ENCODE data around the gene GNAL.

GNAL gene

DNA sequence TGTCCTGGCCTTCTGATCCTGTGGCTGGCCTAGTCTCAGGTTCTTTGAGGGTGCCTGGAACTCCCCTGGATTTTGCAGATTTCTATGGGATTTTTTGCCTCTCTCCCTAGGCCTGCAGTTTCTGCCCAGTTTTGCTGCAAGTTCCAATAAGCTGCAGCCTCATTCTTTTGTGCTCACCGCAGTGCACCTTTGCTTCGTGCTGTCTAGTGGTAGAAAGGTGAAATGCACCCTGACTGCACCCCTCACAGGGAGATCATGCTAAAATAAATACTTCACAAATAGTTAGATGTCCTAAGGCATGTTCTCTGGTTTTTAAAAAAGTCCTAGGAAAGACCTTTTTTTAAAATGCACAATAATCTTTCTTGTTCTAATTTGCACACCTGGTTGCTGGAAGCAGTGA is 72.5 kb downstream of the GNAL start:
- no peak for DNase-seq (ENCODE audit: low read depth, low spot score)

GRCh38 chr18:11762429-11762828 is 73.4 kb downstream of the GNAL start:
- DNase-seq (ENCODE audit: low read depth, low spot score): no peak

DNA sequence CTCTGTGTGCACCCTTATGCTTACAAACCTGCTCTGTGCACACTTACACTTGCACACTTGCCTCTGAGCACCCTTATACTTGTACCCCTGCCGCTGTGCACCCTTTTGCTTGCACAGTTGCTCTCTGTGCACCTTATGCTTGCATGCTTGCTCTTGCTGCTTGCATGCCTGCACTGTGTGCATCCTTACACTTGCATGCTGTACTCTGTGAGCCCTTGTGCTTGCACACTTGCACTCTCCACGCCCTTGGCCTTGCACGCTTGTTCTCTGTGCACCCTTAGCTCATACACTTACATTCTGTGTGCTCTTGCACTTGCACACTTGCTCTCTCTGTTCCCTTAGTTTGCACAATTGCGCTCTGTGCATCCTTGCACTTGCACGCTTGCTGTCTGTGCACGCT is 78.3 kb downstream of the GNAL start:
- DNase-seq (ENCODE audit: low read depth, low spot score): no peak

- no peak for DNase-seq (ENCODE audit: low read depth, low spot score)
Measured at GRCh38 chr18:11767935-11768334, 78.9 kb downstream of the GNAL start.

DNA sequence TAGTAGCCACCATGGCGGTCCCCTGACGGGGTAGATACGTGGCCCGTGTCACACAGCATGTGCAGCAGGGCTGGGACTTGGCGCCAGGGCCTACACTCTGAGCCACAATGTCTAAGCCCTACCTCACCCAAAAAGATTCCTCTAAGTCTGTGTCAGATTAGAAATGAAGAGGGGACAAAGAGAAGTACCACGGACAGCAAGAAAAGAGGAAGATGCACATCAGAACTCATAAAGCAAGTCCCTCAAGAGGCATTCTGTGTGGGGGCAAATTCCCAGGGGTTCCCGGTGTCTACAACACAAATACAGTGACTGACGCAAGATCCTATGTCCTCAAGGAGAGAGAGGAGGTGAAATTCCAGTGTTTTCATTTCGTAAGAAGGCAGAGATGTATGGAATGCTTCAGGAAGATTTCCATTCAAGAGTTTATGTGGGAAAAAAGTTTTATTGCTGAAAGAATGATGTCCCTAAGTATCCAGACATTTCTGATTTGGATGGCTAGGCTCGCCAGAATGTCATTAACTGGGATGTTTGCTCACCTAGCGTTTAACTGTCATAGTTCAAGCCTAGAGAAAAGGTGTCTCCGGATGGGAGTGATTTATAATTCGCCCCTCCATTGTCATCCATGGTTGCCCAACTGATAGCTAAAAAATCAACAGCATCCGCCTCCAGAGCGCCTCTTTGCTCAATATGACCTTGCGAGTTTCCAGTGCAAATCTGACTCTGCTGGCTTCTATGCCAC is 86.5 kb downstream of the GNAL start:
- no peak for DNase-seq (ENCODE audit: low read depth, low spot score)

- no peak for DNase-seq (ENCODE audit: low read depth, low spot score)
Measured at GRCh38 chr18:11780042-11780441, 91.0 kb downstream of the GNAL start.

DNA sequence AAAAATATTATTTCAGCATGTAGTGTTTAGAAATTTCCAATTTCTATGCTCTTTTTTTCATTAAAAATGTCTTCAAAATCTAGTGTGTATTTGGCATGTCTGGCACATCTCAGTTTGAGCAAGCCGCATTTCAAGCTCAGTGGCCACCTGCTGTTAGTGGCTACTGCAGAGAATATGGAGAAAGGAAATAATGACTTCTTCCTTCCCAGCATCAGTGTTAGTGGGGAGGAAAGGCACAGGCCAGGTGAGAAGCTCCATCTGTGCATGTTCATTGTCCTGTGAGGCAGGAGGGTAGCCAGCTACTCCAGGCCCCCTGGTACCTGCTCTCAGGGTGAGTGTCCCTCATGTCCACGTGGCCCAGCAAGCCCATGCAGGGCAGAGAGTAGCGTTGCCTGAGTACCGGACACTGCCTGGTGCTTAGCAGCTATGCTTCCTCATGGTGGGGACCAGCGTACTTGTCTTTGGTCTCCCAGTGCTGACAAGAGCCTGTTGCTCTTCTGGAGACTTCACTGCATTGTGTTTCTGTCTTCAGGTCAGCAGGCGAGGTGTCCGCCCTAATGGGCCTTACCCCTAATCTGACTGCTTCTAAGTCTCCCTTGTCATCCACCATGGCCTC is 94.8 kb downstream of the GNAL start:
- DNase-seq (ENCODE audit: low read depth, low spot score): no peak

- DNase-seq (ENCODE audit: low read depth, low spot score): no peak
Measured at GRCh38 chr18:11784674-11785304, 95.7 kb downstream of the GNAL start.

DNA sequence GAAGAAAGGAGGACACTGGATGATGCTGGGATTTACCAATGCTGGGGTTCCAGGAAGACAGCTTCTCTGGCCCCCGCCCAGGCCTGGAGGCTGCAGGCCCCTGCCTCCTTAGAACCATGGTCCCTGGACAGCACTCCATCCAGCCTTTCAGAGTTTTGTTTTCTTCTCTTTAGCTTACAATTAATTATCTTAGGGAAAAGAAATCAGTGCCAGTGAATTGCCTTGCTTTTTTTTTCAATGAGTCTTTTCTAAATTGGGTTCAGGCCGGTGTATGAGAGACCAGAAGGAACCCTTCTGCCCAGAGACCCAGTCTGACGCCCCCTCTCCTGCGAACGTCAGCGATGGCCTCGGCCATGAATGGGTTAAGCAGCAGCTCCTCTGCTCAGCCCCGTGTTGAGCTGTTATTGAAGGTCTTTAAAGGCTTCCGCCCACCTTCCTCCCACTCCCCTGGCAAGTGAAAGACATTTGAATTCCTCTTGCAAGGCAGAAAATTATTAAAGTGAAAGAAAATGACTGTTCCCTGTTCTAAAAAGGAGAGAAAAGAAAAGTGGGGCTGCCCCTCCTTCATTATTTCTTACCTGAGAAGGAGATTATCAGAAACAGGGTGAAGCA is 96.5 kb downstream of the GNAL start:
- no peak for DNase-seq (ENCODE audit: low read depth, low spot score)

DNA sequence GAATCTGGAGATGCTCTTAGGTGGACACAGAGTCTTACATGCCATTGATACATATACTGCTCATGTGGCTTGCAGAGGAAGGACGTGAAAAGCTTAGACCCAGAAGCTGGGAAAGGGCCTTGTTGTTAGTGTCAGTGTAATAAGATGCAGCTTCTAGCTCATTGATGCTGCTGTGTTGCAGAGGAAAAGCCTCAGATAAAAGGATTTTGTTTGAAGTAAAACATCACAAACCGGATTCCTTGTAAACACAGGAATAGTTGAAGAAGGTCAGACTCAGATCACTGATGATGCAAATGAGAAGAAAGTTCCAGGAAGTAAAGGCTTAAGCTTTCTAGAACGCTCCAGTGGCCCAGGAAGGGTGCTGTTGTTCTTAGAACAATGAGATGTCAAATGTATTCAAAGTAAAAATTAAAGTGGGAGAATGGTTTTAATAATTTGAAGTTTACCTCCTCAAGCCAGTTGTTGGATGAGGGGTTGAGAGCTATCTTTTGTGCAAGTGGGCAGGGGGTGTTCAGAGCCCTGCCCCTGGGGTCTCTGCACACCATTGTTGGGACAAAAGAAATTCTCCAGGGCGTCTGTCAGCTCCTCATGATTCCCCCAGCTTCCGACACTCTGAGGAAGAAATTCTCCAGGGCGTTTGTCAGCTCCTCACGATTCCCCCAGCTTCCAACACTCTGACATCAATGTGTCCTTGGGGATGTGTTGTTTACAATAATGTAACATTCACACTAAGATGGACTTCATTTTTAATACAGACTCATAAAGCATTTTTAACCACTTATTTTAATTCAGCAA is 100.8 kb downstream of the GNAL start:
- no peak for DNase-seq (ENCODE audit: low read depth, low spot score)

DNA sequence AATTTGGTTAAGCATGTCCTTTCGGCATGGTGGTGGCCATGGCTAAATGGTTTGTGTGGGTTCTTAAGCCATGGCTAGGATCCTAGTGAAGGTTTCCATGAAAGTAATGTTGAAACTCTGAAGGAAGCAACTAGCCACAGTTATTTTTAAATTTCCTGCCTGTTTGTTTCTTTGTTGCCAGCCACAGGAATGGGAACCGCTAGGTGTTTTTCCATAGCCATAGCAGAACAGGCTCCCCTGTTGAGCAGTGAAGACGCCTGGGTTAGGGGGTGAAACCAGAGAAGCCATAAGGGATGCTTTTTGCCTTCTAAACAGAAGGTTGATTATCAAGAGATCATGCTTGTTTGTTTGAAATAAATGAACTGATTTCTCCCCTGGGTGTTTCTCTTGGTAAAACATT is 102.1 kb downstream of the GNAL start:
- DNase-seq (ENCODE audit: low read depth, low spot score): peak; percentile 29

- no peak for DNase-seq (ENCODE audit: low read depth, low spot score)
Measured at GRCh38 chr18:11792632-11793031, 103.6 kb downstream of the GNAL start.

DNA sequence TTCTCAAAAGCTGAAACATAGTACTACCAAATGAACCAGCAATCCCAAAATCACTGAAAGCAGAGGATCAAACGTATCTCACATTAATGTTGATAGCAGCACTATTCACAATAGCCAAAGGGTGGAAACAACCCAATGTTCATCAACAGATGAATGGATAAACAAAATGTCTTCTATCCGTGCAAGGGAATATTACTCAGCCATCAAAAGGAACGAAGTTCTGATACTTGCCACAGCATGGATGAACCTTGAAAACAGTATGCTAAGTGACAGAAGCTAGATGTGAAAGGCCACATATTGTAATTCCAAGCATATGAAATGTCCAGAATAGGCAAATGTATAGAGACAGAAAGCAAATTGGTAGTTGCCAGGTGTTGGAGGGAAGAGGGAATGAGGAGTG is 105.1 kb downstream of the GNAL start:
- DNase-seq (ENCODE audit: low read depth, low spot score): no peak

DNA sequence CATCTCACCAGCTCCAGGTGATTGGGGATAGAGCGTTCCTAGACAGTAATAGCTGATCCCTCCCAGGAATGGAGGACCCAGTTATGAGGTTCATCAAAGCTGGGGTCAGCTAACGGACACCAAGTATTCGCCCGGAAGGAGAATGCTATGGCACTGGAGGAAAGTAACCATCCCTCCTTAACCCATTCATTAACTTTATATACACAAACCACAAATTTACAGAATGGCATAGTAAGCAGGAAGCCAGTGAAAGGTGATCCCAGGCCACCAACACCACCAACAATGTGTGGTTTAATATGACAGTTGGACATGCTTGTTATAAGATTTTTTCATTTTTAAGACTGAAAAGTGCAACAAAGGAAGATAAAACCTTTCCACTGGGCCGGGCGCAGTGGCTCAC is 106.9 kb downstream of the GNAL start:
- DNase-seq (ENCODE audit: low read depth, low spot score): no peak

DNA sequence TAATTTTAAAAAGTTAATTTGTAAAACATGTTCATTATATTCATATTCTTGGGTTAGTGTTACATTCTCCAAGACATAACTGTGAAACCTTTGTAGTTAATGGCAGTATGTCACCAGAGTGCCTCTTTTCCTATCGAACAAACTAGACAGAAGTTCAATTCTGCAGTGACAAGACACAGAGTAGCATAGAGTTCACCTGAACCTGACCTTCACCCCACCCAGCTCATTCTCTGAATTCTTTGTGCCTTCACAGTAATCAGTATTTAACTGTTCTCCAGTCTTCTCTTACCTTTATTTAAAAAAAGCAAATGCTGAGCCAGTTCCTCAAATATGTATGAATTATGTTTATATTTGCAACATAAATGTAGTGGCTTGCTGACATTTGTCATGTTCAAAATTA is 109.2 kb downstream of the GNAL start:
- DNase-seq (ENCODE audit: low read depth, low spot score): no peak

DNA sequence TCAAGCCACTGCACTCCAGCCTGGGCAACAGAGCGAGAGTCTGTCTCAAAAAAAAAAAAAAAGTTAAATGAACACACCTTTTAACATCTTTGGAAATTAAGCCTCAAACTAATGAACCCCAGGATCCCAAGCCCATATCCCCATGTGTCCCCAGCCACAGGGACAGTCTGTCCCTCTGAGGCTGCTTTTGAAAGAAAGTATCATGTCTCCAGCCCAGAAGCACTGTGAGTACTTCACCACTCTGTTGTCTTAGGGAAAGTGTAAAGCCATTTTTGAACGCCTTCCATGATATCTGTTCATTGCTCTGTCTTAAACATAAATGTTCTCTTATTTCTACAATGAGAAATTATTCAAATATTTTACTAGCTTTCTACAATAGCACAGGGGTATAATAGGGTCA is 110.0 kb downstream of the GNAL start:
- DNase-seq (ENCODE audit: low read depth, low spot score): no peak

DNA sequence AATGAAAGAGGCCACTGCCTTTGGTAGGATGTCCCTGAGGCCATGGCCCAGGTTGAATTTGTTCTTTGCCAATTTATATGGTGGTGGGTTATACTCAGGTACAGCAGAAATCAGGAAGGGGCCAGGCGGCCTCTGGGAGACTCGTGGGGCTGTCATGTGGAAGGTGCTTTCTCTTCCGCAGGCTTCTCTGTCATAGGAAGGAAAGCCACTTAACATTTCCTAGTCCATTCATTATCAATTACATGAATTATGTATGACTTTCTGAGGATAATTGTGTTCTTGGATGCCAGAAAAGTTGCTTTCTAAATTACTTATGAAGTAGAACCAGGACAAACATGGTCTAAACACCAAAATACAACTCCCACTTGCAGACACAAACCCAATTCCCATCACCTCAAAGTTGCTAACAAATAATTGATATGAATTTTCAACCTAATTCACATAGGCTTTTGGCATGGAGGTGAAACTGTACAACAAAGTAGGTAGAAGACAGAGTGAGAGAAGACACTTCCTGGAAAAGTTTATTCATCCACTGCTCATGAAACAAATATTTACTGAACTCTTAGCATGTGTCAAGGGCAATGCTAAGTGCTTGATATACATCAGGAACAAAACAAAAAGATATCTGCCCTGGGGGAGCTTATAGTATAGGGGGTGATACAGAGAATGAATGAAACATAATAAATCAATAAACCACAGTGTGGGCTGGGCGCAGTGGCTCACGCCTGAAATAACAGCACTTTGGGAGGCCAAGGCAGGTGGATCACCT is 111.7 kb downstream of the GNAL start:
- no peak for DNase-seq (ENCODE audit: low read depth, low spot score)

- no peak for DNase-seq (ENCODE audit: low read depth, low spot score)
Measured at GRCh38 chr18:11801573-11801972, 112.5 kb downstream of the GNAL start.

GRCh38 chr18:11802158-11802557 is 113.1 kb downstream of the GNAL start:
- DNase-seq (ENCODE audit: low read depth, low spot score): no peak

DNA sequence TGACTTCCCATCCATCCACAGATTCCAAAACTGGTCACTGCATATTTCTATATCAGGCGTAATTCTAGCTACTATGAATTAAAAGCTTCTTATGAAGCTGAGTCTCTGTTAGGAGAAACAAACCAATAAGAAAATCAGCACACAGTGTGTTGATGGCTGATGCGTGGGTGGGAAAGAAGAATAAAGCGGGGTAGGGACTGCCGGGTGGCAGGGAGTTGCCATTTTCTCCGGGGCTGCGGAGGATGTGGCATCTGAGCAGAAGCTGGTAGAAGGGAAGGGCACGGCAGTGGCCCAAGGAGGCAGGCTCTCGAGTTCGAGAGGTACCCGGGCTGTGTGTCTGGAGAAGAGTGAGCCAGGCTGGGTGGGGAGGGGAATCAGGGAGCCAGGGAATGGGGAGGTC is 113.5 kb downstream of the GNAL start:
- no peak for DNase-seq (ENCODE audit: low read depth, low spot score)

GRCh38 chr18:11807233-11807632 is 118.2 kb downstream of the GNAL start:
- DNase-seq (ENCODE audit: low read depth, low spot score): no peak

Data from astrocyte of the hippocampus (primary cell).